Measurements from ENCODE around the gene GALNT2. TPM values are rescaled to one million over a fixed set of nuclear protein-coding genes. Genes with fewer than 3 reads are reported as not detected.
A peak's percentile ranks its signal among the peaks of the same experiment; 100 is the strongest.

Gene GALNT2
- polyA plus RNA-seq, 1 donor = 83.5 TPM

DNA sequence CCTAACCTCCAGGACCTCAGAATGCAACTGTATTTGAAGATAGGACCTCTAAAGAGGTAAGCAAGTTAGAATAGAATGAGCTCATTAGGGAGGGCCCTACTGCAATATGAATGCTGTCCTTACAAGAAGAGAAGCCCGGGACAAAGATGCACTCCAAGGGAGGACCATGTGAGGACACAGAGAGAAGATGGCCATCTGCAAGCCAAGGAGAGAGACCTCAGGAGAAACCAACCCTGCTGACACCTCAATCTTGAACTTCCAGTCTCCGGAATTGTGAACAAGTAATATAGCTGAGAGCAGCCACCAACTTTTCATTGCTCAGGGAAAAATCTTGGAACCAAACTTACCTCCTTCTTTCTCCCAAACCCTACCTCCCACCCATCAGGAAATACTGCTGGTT, 15.0 kb upstream of the GALNT2 start:
- DNase-seq = no peak

DNA sequence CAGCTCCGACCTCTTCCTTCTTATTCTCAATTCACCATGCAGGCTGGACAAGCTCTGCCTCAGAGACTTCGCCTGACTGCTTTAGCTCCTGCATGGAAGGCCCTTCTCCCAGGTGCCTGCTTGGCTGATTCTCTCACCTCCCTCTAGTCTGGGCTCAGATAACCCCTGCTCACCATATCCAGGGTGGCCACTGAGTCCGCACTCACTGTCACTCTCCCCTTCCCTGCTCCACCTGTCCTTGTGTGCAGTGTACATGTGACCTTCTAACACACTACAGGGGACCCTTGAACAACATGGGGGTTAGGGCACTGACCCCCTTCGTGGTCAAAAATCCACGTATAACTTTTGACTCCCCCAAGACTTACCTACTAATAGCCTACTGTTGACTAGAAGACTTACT, 14.4 kb upstream of the GALNT2 start:
- DNase-seq = no peak

DNA sequence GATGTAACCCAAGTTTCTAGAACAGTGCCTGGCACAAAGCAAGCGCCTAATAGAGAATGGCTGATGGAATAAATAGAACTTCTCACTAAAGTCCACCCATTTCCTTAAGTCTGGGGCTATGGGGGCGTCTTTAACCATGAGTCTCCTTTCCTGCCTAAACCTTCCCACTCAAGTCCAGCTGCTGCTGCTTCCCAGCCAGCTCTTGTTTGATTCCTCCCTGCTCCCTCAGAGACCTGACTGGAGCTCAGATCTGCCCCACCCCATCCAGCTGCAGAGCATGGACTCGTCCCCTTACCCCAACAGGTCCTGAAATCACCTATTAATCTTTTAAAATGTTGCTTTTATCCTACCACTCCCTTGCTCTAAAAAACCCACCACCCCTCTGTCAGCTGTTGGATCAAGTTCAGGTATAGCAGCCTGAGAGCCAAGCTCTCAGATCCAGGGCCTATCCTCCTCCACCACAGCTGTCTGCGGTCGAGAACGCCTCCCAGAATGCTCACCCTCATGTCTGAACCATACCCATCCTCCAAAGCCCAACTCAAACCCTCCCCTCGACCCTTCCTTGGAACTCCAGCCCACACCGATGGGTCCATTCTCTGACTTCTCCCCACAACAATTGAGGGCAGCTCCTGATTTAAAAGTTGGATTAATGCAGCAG, 12.8 kb upstream of the GALNT2 start:
- peak; percentile 35 for DNase-seq

DNA sequence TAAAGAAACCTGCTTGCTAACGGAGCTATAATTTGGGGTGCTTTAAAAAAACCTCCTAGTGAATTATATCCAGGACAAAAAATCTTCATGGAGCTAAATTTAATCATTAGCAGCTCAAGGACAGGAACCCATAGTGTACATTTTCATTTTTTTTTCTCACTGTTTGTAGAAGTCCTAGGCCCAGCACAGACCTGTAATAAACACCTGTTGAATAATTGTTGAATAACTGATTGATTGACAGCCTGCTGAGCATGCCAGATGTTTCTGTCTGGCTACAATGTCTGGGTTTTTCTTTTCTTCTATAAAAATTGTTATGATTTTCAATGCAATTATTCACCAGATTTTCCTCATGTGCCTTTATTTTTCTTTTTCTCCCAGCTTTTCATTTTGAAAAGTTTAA, 10.9 kb upstream of the GALNT2 start:
- DNase-seq = no peak

DNA sequence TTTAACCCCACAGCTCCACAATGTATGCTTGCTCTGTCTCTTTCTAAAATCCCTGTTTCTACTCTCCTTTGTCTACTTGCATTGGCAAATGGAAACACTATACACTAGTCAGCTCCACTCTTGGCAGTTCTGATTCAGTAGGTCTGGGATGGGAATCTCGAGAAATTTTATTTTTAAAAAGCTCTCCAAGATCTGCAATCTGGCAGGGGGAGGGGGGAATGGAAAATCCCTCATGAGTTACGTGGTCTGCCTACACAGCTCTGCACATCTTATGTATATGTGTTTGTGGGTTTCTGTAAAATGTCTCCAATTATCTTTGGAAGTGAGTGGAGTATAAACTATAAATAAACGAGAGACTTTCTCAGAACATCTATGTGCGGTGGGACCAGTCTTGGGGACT, 9.9 kb upstream of the GALNT2 start:
- no peak for DNase-seq

DNA sequence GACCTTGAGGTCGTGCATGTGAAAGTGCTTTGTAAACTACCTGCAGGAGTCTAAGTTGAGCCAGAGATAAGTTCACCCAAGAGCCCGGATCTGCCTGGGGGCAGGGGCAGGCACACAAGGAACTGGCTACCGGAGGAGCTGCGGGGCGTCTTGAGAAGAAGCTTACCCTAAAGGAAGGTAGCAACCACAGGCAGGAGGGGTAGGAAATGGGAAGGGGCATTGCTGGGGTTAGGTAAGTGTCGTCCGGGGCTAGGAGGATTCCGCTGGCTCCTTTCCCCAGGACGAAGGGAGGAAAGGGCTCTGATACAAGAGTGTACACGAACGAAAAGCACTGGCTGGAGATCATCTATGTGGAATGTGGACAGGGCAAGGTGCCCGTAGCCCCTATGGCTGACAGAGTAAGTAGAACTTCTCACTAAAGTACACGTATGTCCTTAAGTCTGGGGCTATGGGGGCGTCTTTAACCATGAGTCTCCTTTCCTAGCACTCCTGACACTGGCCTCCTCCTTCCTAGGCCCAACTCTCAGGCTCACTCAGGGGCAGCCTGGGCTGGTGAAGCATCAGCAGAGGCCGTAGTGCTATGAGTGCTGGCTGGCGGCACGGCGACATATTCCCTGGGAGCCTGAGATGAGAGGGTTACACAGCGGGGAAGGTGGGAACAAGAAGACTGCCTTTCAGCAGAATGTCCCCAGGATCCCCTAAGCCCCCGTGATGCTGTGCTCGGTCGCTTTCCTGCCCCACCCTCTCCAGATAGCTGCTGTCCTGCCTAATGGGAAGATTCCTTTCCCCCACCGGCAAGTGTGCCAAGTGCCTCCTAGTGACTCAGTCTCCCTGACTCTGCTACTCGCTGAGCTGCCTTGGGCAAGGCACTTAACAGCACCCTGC, 9.1 kb upstream of the GALNT2 start:
- DNase-seq = no peak

DNA sequence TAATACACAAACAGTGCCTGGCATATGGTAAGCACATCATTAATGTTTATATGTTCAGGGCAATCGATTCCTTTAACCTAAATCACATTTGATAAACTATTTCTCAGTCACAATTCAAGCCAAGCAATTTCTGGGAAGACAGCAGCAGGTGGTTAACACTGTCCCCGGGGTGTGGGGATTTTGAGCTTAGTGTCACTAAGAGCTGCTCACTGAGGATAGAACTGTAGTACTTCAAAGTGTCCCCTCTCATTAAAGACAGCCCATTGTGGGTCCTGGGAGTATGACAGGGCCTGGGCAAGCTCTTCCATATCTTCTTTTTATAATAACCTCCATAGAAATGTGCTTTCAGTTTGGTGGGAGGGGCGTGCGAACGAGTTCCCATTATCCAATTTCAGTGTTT, 8.4 kb upstream of the GALNT2 start:
- DNase-seq = no peak

- no peak for DNase-seq
Measured at GRCh38 chr1:230061801-230062200, 5.2 kb upstream of the GALNT2 start.

- no peak for DNase-seq
Measured at GRCh38 chr1:230062521-230062920, 4.5 kb upstream of the GALNT2 start.

- DNase-seq = no peak
Measured at GRCh38 chr1:230064283-230064682, 2.8 kb upstream of the GALNT2 start.

DNA sequence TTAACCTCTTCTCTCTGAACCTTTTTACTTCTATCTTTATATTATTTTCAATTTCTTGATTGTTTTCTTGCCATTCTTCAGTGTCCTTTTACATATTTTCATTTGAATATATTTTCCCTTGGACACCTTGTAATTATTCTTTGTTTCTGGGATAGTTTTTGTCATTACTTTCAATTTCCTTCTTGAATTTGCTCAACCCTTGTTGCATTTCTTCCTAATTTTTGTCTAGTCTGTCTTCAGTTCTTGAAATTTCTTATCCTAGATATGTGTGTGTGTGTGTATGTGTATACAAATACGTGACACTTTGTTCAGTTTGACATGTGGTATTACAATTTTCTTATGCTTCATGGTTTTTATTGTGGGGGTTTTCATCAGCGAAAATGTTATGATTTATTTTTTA, 1.9 kb upstream of the GALNT2 start:
- no peak for DNase-seq

GRCh38 chr1:230065571-230065970, 1.5 kb upstream of the GALNT2 start:
- no peak for DNase-seq

- no peak for DNase-seq
Measured at GRCh38 chr1:230066031-230066430, 1.0 kb upstream of the GALNT2 start.

DNA sequence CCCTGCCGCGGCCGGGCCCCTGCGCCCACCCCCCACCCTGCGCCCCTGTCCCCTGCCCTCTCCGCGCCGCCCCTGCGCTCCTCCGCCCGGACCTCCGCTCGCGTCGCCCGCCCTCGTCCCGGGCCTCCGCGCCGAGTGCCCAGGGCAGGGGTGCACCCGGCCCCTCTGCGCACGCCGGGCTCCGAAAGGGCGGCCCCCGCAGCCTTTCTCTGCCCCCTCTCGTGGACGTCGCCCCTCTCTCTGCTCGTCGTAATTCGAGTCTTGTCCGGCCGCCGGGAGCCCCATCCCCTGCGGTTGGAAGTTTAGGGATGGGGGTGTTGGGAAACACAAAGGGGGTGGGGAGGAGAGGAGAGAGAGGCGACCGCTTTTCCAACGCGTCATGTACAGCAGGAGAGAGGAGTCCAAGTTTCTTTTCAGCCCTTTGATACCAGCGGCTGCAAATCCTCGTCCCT, 407 bp downstream of the GALNT2 start:
- DNase-seq = peak; percentile 47

DNA sequence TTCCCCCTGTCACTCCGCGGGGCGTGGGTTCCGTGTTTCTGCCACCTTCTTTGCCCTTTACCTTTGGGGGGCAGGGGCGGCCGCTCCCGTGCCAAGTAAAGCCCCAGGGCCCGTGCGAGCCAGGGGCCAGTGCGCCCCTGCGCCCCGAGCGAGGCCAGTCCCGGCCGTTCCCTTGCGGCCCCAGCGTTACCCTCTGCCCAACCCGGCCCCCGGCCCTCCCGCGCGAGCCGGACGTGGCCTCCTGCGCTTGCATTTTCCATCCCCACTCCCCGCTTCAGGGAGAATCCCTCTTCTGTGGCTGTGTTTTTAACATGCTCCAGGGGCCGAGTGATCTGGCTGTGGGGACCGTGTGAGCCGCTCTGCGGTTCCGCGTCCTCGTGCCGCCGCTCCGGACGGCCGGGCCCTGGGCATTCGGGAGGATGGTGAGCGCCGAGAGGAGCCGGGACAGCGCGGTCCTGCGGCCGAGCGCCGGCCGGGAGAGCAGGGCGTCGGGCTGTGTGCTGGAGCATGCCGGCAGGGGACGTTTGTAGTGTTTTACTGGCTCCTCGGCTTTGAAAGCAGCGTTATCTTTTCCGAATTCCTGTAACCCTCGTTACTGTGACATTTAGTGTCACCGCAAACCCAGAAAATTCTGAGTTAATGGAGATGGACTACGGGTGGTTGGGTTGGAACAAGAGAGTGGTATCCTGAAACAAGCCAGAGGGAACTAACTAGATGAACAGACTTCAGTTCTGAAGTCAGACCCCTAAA, 1.0 kb downstream of the GALNT2 start:
- DNase-seq = peak; percentile 26

DNA sequence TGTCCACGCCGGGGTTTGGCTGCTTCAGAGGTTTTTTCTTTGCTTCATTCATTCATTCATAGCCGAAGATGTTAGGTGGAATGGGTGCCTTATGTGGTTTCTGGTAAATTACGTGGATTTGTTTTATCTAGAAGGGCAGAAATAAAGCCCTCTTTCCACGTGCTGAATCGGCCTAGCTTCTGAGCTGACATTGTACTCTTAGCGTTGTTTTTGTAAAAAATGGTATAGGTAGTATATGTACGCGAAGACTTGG, 1.5 kb downstream of the GALNT2 start:
- DNase-seq = no peak

DNA sequence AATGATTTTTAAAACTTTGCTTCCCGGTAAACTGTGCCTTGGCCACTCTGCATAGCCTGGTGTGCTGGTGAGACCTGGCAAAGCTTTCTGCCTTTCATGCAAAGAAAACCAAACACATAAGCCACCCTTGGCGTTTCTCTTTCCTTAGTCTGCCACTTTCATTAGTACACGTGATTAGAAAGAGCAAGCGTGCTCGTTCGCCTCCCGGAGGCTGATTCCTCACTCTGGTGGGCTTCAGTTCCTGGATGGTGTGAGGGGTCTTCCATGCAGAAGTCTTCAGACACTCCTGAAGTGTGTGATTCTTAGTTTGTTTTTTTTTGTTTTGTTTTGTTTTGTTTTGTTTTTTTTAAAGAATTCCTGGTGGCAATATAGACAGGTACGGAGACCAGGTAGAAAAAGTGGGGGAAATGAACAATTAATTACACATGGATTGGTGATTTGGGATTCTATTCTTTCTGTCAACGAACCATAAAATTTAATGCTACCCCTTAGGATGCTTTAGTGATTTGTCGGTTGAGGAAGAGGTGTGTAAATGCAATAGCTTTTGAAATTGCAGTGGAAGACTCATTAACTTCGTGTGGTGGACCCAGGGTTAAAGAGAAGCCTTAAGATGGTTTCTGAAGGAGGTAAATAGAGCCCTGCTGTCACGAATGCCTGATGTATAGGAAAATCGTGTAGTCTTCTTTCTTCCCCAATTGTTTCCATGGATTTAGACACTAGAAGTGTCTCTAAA, 2.1 kb downstream of the GALNT2 start:
- no peak for DNase-seq

DNA sequence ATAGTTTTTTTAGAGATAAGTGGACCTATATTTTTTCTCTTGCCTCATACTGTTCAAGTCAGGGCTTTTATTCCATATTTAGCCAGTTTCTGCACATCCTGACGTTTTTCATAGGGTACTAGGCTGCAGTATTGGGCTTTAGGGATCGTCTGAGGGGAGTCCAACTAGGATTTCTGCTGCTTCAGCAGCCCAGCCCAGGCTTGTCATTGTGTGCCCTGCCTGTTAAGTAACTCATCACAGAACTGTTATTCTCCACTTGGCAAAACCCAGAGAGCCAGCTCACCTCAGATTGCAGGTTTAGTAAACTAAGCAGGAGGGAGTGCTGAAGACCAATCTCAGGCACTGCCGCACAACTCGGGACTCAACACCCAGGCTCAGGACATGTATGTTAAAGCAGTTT, 2.8 kb downstream of the GALNT2 start:
- DNase-seq = no peak

- DNase-seq = no peak
Measured at GRCh38 chr1:230070321-230071208, 3.5 kb downstream of the GALNT2 start.

- DNase-seq = no peak
Measured at GRCh38 chr1:230071316-230071715, 4.3 kb downstream of the GALNT2 start.

- DNase-seq = no peak
Measured at GRCh38 chr1:230072296-230072695, 5.3 kb downstream of the GALNT2 start.

GRCh38 chr1:230072866-230073265, 5.8 kb downstream of the GALNT2 start:
- DNase-seq = no peak
